AG10803 (cell line): ENCODE results near the gene PCDHB14.
A peak's percentile ranks its signal among the peaks of the same experiment; 100 is the strongest.
"Not testable (repeated sequence)": the region's sequence is repeated elsewhere in the genome, so short reads cannot be mapped to it uniquely, and the experiment has no call there.

Source experiments
- DNase-seq: peaks from one replicate; pipeline ENCODE4 v3.0.0; 2010; ENCODE audit warnings: low read depth
- H3K4me3 ChIP-seq: 2 replicates; pipeline ENCODE4 v1.5.1; 2011; ENCODE audit warnings: mild to moderate bottlenecking, low read length, control low read depth
- TF ChIP-seq, protein P1 (sequence below): conservative IDR thresholded peaks from 2 replicates; pipeline ENCODE4 v1.5.1; 2011; ENCODE audit warnings: mild to moderate bottlenecking, low read length, control low read depth, inconsistent platforms

Gene PCDHB14

DNA sequence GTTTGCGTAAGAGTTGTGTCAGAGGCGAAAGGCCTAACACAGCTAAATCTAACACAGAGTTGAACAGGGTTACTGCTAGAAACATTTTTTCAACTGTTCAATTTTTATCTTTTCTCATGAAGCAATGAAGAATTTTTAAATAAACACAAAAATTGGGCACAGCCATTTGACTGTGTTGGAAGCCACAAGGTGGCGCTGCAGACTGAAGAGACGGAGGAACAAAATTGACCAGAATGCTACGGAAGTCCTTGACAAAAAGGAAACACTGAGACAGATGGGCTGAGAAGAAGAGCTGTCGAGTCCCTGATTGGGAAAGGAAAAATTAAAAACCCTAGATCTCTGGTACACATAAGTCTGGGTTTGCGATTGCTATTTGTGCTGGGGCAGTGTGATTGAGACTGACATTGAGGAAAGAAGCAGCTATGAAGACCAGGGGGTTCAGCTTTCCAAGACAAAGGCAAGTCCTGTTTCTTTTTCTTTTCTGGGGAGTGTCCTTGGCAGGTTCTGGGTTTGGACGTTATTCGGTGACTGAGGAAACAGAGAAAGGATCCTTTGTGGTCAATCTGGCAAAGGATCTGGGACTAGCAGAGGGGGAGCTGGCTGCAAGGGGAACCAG is 36.1 kb upstream of the PCDHB14 start, which contains the start of gene PCDHB9:
Gene PCDHB9, plus strand, starts transcription at position 265 of the 616 bp plus-strand sequence. Its CDS starts 158 bp downstream, at position 423.
- peak; percentile 25 for DNase-seq

DNA sequence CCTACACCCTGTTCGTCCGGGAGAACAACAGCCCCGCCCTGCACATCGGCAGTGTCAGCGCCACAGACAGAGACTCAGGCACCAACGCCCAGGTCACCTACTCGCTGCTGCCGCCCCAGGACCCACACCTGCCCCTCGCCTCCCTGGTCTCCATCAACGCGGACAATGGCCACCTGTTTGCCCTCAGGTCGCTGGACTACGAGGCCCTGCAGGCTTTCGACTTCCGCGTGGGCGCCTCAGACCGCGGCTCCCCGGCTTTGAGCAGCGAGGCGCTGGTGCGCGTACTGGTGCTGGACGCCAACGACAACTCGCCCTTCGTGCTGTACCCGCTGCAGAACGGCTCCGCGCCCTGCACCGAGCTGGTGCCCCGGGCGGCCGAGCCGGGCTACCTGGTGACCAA is 34.5 kb upstream of the PCDHB14 start:
- DNase-seq, H3K4me3 ChIP-seq: not testable (repeated sequence)

More for the DNA sequence above, 36.1 kb upstream of the PCDHB14 start, which contains the start of gene PCDHB9:
- TF ChIP-seq, protein P1, sequence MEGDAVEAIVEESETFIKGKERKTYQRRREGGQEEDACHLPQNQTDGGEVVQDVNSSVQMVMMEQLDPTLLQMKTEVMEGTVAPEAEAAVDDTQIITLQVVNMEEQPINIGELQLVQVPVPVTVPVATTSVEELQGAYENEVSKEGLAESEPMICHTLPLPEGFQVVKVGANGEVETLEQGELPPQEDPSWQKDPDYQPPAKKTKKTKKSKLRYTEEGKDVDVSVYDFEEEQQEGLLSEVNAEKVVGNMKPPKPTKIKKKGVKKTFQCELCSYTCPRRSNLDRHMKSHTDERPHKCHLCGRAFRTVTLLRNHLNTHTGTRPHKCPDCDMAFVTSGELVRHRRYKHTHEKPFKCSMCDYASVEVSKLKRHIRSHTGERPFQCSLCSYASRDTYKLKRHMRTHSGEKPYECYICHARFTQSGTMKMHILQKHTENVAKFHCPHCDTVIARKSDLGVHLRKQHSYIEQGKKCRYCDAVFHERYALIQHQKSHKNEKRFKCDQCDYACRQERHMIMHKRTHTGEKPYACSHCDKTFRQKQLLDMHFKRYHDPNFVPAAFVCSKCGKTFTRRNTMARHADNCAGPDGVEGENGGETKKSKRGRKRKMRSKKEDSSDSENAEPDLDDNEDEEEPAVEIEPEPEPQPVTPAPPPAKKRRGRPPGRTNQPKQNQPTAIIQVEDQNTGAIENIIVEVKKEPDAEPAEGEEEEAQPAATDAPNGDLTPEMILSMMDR, result peak; percentile 56
- peak within 1 kb of the TSS; percentile 49 for H3K4me3 ChIP-seq

GRCh38 chr5:141189131-141189530 is 34.0 kb upstream of the PCDHB14 start:
- not testable (repeated sequence) for DNase-seq, H3K4me3 ChIP-seq

- DNase-seq, result peak; percentile 8
- no peak within 1 kb of the TSS; the same call in 1 of the 2 replicates for H3K4me3 ChIP-seq
- TF ChIP-seq, protein P1, result peak; percentile 46
Measured at GRCh38 chr5:141192110-141192725, 30.9 kb upstream of the PCDHB14 start, which contains the start of gene PCDHB10. PCDHB10 (plus strand) TSS chr5:141192353; CDS start chr5:141192553, 200 bp downstream.

DNA sequence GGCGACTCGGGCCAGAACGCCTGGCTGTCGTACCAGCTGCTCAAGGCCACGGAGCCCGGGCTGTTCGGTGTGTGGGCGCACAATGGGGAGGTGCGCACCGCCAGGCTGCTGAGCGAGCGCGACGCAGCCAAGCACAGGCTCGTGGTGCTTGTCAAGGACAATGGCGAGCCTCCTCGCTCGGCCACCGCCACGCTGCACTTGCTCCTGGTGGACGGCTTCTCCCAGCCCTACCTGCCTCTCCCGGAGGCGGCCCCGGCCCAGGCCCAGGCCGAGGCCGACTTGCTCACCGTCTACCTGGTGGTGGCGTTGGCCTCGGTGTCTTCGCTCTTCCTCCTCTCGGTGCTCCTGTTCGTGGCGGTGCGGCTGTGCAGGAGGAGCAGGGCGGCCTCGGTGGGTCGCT is 28.8 kb upstream of the PCDHB14 start:
- DNase-seq, H3K4me3 ChIP-seq: not testable (repeated sequence)

GRCh38 chr5:141196363-141196762 is 26.8 kb upstream of the PCDHB14 start:
- no peak for DNase-seq
- no peak overlapping the region for H3K4me3 ChIP-seq
- TF ChIP-seq, protein P1, result no peak

- H3K4me3 ChIP-seq, result no peak within 1 kb of the TSS; the same call in 1 of the 2 replicates
- TF ChIP-seq, protein P1, result no peak
- no peak for DNase-seq
Measured at GRCh38 chr5:141199359-141200235, 23.5 kb upstream of the PCDHB14 start, which contains the start of gene PCDHB11. PCDHB11 (plus strand) TSS chr5:141199627; CDS start chr5:141199775, 148 bp downstream.

DNA sequence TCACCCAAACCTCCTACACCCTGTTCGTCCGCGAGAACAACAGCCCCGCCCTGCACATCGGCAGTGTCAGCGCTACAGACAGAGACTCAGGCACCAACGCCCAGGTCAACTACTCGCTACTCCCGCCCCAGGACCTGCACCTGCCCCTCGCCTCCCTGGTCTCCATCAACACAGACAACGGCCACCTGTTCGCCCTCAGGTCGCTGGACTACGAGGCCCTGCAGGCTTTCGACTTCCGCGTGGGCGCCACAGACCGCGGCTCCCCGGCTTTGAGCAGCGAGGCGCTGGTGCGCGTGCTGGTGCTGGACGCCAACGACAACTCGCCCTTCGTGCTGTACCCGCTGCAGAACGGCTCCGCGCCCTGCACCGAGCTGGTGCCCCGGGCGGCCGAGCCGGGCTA is 22.0 kb upstream of the PCDHB14 start:
- not testable (repeated sequence) for DNase-seq, H3K4me3 ChIP-seq

- not testable (repeated sequence) for H3K4me3 ChIP-seq, DNase-seq
Measured at GRCh38 chr5:141201646-141202045, 21.5 kb upstream of the PCDHB14 start.
